ENCODE data around the gene TNXB. TPM values are rescaled to one million over a fixed set of nuclear protein-coding genes. Genes with fewer than 3 reads are reported as not detected.
A peak's percentile ranks its signal among the peaks of the same experiment; 100 is the strongest.

TNXB gene
- total and polyA plus RNA-seq, 9 of the 15 experiments (the other 6 are each of a cell fraction or from before 2014, with no cell fraction given) = 0.14 to 28.1 (median 12.4) TPM

DNA sequence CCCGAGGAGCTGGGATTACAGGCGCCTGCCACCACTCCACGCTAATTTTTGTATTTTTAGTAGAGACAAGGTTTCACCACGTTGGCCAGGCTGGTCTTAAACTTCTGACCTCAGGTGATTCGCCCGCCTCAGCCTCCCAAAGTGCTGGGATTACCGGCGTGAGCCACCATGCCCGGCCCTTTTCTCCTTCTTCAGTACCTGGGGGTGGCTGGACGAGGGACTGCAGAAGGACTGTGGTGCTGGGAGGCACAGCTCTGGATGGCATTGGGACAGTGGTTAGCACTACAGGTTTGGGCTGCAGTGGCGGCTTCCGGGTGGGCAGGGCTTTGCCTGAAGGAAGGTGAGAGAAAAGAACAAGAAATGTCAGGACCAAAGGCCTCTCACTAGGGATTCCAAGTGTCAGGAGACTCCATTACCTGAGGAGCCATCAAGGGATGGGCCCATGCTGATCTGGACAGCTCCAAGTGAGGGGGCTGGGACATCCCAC, 11.5 kb upstream of the TNXB start:
- H3K9me3 ChIP-seq (replicated peaks; ENCODE audit: control insufficient read depth, insufficient read depth, low read depth, low read length) = no peaks in the 10 kb centered on the region
- H3K27me3 ChIP-seq (ENCODE audit: control insufficient read depth in 2 of 2, insufficient read depth in 2 of 2, low read length in 2 of 2) = no peaks in the 10 kb centered on the region
- no peak overlapping the region for H3K4me3 ChIP-seq
- 92% methylated on average over 12 of the region's 12 CpGs for WGBS (ENCODE audit: insufficient coverage, low coverage, missing lambda C conversion rate)
- TF ChIP-seq BRD9 (IDR thresholded peaks at IDR 0.05; ENCODE audit: low read depth, partially characterized antibody) = no peak
- no peak for TF ChIP-seq ILF3 (IDR thresholded peaks at IDR 0.05; ENCODE audit: borderline replicate concordance)
- TF ChIP-seq ZFPM2 (CRISPR knock-in tag; IDR thresholded peaks at IDR 0.05) = no peak
- no peak for TF ChIP-seq STAG1 (CRISPR knock-in tag; IDR thresholded peaks at IDR 0.05; ENCODE audit: borderline replicate concordance)
- no peak for TF ChIP-seq HNRNPL (IDR thresholded peaks at IDR 0.05; ENCODE audit: low read depth, low read length)
- TF ChIP-seq ZNF589 (CRISPR knock-in tag; IDR thresholded peaks at IDR 0.05; ENCODE audit: low read depth) = no peak
- no peak for TF ChIP-seq HCFC1 (IDR thresholded peaks at IDR 0.05; ENCODE audit: low read depth, low read length)
- TF ChIP-seq SRSF9 (IDR thresholded peaks at IDR 0.05; ENCODE audit: borderline replicate concordance, low read depth, low read length) = no peak
- no peak for TF ChIP-seq SRSF7 (optimal IDR thresholded peaks at IDR 0.05; ENCODE audit: low read depth, low read length)
- no peak for TF ChIP-seq COPS2 (conservative IDR thresholded peaks at IDR 0.05)
- no peak for TF ChIP-seq ZNF184 (CRISPR knock-in tag; IDR thresholded peaks at IDR 0.05)
- TF ChIP-seq NFRKB (IDR thresholded peaks at IDR 0.05; ENCODE audit: low read depth) = no peak
- TF ChIP-seq, protein P1, sequence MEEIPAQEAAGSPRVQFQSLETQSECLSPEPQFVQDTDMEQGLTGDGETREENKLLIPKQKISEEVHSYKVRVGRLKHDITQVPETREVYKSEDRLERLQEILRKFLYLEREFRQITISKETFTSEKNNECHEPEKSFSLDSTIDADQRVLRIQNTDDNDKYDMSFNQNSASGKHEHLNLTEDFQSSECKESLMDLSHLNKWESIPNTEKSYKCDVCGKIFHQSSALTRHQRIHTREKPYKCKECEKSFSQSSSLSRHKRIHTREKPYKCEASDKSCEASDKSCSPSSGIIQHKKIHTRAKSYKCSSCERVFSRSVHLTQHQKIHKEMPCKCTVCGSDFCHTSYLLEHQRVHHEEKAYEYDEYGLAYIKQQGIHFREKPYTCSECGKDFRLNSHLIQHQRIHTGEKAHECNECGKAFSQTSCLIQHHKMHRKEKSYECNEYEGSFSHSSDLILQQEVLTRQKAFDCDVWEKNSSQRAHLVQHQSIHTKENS (CRISPR knock-in tag; IDR thresholded peaks at IDR 0.05) = no peak
- no peak for TF ChIP-seq ZFP1 (CRISPR knock-in tag; IDR thresholded peaks at IDR 0.05)
- TF ChIP-seq POLR3A (IDR thresholded peaks at IDR 0.05; ENCODE audit: borderline replicate concordance, extremely low read depth, insufficient read depth, insufficient read length) = no peak
- TF ChIP-seq, protein P2, sequence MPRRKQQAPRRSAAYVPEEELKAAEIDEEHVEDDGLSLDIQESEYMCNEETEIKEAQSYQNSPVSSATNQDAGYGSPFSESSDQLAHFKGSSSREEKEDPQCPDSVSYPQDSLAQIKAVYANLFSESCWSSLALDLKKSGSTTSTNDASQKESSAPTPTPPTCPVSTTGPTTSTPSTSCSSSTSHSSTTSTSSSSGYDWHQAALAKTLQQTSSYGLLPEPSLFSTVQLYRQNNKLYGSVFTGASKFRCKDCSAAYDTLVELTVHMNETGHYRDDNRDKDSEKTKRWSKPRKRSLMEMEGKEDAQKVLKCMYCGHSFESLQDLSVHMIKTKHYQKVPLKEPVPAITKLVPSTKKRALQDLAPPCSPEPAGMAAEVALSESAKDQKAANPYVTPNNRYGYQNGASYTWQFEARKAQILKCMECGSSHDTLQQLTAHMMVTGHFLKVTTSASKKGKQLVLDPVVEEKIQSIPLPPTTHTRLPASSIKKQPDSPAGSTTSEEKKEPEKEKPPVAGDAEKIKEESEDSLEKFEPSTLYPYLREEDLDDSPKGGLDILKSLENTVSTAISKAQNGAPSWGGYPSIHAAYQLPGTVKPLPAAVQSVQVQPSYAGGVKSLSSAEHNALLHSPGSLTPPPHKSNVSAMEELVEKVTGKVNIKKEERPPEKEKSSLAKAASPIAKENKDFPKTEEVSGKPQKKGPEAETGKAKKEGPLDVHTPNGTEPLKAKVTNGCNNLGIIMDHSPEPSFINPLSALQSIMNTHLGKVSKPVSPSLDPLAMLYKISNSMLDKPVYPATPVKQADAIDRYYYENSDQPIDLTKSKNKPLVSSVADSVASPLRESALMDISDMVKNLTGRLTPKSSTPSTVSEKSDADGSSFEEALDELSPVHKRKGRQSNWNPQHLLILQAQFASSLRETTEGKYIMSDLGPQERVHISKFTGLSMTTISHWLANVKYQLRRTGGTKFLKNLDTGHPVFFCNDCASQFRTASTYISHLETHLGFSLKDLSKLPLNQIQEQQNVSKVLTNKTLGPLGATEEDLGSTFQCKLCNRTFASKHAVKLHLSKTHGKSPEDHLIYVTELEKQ (CRISPR knock-in tag; IDR thresholded peaks at IDR 0.05) = no peak
- no peak for TF ChIP-seq HDAC1 (IDR thresholded peaks at IDR 0.05)
- TF ChIP-seq BRCA1 (IDR thresholded peaks at IDR 0.05) = no peak
- no peak for TF ChIP-seq BRCA1 (CRISPR knock-in tag; IDR thresholded peaks at IDR 0.05)
- BruUV-seq (replicated peaks) = no TSS peak
- ChIA-PET POLR2A (interaction anchor here (0.6 to 4.6 kb wide), 4 partner anchors 9 to 292 kb away, joined by 3 to 25 read pairs (median 6); partner anchors contain the start of genes FKBPL and TNXB), CTCF (ENCODE audit: low intra/inter-chr PET ratio) (interaction anchor here (0.7 kb wide), 1 partner anchor 54 kb away, joined by 3 read pairs; no protein-coding TSS in a partner anchor)
- peak overlapping the region in 1 of 2 experiments; percentile 47; a peak in 1 of 4 replicates for H3K9ac ChIP-seq (ENCODE audit: insufficient read depth in 1 of 2, low read depth in 2 of 2, low read length in 2 of 2)
- no peak overlapping the region for H3K27ac ChIP-seq (ENCODE audit: extremely low read depth, low read depth, low read length)
- no peak for ATAC-seq
- no peak for DNase-seq (ENCODE audit: extremely low read depth in 1 of 4, low spot score in 3 of 4)
- in situ Hi-C loops (cut with MboI) (no loop called here), intact Hi-C loops (cut with micrococcal nuclease) (no loop called here)
- H3K79me2 ChIP-seq (ENCODE audit: control insufficient read depth, insufficient read depth, low read length) = no peaks in the 10 kb centered on the region
- H2AFZ ChIP-seq (ENCODE audit: low read depth, low read length) = no peak overlapping the region
- FAIRE-seq = no peak
- no peaks in the 10 kb centered on the region for H4K20me1 ChIP-seq (replicated peaks; ENCODE audit: control insufficient read depth, insufficient read depth, low read length)
- no peak overlapping the region for H3K4me2 ChIP-seq (ENCODE audit: insufficient read depth, low read length)
- H3K4me1 ChIP-seq (replicated peaks in 1 of 2; ENCODE audit: control insufficient read depth in 2 of 2, insufficient read depth in 2 of 2, low read length in 2 of 2) = peaks cover 6 to 7% of the 10 kb centered on the region in 2 experiments; a peak in 4 of 5 replicates
- H3K9me1 ChIP-seq (ENCODE audit: control insufficient read depth, insufficient read depth, low read length) = peaks cover 3% of the 10 kb centered on the region
- H3K36me3 ChIP-seq (ENCODE audit: control insufficient read depth, insufficient read depth, low read length) = peaks cover 85% of the 10 kb centered on the region

Data from K562 (cell line).